Lung microvascular endothelial cell (primary cell): Measurements from ENCODE around the gene GRID2. TPM values are rescaled to one million over a fixed set of nuclear protein-coding genes. Genes with fewer than 3 reads are reported as not detected.
"Not testable (repeated sequence)": the region's sequence is repeated elsewhere in the genome, so short reads cannot be mapped to it uniquely, and the experiment has no call there.

ENCODE experiments used
- DNase-seq, 2 donors: peaks; one replicate each; pipeline versions ENCODE4 v3.0.0 to v3.0.0-alpha.2; 2010; ENCODE audit warnings: low read depth in 2 of 2
- total RNA-seq: library from RNA; depleted of rRNA; stranded (reverse); fragments of >200 nt; gene quantifications from 2 replicates; pipeline ENCODE4 v1.2.1, GENCODE V29; 2014

GRID2 gene
- total RNA-seq, 1 donor from 2014 or later: not detected

DNA sequence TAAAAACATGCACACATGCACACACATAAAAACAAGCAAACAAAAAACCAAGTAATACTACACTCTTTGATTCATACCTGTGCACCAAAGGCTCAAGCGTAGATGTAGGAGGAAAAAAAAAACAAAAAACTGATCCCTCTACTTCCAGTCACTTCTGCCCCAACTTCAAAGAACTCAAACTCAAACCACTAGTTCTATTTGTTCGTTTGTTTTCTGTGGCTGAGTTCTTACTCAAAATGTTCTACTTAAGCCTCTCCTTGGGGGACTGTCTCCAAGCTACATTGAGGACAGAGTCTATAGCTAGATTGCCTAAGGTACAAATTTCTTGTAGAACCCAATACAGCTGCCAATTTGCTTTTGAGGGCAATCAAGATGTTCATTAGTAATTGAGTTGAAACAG, 1353.8 kb downstream of the GRID2 start:
- no peak for DNase-seq

GRCh38 chr4:93658443-93658842, 1354.7 kb downstream of the GRID2 start:
- no peak for DNase-seq

DNA sequence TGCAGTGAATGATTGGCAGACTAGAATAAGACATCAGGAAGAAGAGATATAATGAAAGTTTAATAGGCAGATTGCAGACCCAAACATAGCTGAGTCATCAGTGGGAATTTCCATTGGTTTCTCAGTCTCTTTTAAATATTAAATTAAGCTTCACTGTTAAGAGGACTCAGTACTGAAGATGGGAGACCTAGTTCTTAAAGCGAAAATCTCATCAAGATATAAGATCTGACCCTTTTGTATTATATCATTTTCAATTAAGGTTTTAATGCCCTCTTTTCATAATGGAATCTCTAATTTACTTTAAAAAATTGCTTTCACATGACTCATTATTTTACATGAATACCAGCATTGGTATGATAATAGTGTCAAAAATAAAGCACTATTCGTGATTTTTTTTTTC, 1355.9 kb downstream of the GRID2 start:
- no peak for DNase-seq

DNA sequence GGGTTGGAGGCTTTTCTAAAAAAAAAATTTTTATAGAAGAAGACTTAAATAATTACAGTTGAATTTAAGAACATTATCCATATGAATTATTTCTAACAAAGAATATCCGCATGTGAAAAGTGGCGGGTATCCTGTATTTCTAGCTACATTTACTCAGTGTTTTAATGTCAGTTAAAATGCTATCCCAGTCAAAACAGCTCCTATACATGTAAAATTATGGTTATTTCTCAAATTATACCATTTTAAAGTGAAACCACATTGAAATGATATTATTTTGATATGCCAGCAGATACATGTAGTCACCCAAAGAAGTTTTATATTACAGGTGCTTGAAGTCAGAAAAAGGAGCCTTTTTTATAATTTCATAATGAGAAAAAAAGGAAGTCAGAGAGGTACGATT, 1356.3 kb downstream of the GRID2 start:
- DNase-seq: no peak

DNA sequence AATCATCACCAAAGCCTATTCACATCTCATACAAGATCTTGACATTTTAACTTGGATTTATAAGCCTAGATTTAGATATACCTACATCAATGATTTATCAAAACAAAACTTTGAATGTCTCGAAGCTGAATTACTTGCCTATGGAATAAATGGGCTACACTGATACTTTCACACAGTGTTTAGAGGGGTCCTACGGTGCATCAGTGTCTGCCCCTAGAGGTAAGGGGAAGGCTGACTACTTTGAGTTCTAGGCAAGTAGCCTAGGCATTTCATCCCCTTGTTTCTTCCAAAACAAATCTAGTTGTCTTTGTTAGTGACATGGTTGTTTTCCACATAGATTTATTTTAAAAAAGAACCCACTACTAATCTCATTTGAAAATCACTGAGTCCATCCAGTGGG, 1366.7 kb downstream of the GRID2 start:
- no peak for DNase-seq

- no peak for DNase-seq
Measured at GRCh38 chr4:93671093-93671492, 1367.3 kb downstream of the GRID2 start.

DNA sequence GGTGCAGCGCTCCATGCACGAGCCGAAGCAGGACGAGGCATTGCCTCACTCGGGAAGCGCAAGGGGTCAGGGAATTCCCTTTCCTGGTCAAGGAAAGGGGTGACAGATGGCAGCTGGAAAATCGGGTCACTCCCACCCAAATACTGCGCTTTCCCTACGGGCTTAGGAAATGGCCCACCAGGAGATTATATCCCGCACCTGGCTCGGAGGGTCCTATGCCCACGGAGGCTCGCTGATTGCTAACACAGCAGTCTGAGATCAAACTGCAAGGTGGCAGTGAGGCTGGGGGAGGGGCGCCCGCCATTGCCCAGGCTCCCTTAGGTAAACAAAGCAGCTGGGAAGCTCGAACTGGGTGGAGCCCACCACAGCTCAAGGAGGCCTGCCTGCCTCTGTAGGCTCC, 1373.2 kb downstream of the GRID2 start:
- DNase-seq: not testable (repeated sequence)

GRCh38 chr4:93684571-93684970, 1380.8 kb downstream of the GRID2 start:
- no peak for DNase-seq

DNA sequence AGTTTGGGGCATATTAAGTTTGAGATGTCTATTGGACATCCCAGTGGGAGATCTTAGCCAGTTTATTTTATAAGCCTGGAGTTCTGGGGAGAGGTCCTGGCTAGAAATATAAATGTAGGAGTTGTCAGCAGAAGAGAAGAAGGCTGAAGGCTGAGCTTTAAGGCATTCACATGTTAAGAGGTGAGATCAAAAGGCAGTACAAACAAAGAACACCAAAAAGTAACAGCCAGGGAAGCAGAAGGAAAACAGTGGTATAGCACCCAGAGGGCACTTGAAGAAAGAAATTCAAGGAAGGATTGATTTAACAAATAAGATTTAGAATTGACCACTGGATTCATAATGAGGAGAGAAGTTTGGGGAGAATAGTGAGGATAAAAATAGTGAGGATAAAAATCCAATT, 1383.5 kb downstream of the GRID2 start:
- no peak for DNase-seq

- DNase-seq: no peak
Measured at GRCh38 chr4:93688978-93689377, 1385.2 kb downstream of the GRID2 start.

DNA sequence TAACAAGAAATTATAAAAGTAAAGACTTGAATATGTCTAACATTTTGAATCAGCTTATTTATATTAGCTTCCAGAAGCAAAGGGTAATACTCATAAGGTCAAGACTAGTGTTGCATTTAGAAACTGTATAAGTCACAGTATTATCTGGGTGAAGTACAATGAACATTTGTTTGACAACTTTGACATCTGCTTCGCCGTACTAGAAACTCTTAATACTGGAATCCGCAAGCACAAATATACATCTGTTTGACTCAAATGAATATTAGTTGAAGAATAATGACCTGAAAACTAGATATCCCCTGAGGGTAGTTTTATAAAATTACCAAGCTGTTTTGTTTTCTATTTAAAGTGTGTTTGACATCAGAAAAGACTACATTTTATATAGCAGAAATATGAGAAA, 1389.4 kb downstream of the GRID2 start:
- DNase-seq: no peak

DNA sequence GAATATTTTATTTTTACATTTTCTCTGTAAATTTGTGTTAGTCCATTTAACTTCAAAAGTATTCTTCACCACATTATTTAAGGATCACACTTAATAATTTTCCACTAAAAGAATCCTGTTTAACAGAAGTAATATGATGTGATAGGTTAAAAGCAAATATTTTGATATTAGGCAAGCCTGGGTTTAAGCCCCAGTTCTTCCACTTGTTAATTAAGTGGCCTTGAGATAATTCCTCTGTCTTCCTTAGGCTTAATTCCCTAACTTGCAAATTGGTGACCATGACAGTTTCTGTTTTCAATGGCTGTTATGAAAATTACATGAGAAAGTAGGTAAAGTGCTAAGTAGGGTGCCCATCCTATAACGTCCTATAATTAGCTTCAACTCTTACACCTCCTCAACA, 1394.9 kb downstream of the GRID2 start:
- DNase-seq: no peak

DNA sequence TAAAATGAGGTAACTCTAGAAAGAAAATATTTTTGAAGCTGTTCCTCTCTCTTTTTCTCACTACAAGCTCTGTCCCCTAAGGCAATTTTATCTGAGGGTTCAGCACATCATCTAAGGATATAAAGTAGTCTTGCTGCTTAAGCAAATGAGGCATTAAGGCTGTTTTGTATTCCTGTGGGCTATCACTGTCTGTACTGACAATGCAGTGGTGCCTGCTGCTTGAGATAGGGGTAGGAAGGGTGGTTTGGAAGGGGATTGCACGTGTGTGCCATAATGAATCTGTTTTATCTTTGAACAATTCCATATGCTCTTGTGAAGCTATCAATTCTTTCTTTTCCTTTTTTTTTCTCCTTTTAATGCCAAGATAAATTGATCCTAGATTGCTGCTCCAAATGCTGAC, 1396.8 kb downstream of the GRID2 start:
- DNase-seq: no peak

DNA sequence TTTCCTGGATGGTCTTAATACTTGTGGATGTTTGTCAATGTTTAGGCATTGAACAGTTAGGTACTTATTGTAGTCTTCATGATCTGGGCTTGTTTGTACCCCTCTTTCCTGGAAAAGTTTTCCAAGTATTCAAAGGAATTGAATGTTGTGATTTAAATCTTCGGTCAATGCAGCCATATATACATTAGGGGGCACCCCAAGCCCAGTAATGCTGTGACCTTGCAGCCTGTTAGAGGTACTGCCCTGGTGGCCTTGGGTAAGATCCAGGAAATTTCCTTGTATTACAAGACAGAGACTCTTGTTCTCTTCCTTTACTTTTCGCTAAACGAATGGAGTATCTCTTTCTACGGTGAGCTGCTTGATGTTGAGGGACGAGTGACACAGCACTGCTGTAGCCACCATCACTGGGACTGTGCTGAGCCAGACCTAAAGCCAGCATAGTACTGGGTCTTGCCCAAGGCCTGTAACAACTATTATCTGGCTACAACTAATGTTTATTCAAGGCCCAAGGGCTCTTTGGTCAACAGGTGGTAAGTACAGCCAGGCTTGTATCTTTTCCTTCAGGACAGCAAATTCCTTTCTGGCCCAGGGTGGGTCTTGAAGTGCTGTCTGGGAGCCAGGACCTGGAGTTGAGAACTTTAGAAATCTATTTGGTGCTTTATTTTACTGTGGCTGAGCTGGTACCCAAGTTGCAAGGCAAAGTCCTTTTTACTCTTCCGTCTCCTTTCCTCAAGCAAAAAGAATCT, 1406.5 kb downstream of the GRID2 start:
- DNase-seq: no peak

GRCh38 chr4:93710847-93711430, 1407.2 kb downstream of the GRID2 start:
- no peak for DNase-seq

GRCh38 chr4:93718233-93718632, 1414.5 kb downstream of the GRID2 start:
- no peak for DNase-seq

DNA sequence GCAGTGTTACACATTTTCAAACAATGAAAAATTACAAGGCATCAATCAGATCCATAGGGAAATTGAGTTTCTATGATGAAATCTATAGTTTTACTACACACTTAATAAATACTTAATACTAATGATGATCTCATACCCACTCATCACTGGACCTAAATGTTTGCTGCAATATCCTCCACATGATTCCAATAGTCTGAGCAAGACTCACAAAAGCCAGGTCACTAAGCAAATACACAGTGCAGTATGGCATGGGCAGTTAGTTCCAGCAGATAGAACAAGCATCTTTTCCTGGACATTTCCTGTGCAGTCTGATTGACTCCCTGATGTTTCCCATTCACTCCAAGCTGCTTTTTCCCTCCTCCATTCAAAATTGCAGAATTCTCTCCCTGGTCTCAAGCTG, 1415.8 kb downstream of the GRID2 start:
- no peak for DNase-seq

- DNase-seq: no peak
Measured at GRCh38 chr4:93722446-93722845, 1418.7 kb downstream of the GRID2 start.

DNA sequence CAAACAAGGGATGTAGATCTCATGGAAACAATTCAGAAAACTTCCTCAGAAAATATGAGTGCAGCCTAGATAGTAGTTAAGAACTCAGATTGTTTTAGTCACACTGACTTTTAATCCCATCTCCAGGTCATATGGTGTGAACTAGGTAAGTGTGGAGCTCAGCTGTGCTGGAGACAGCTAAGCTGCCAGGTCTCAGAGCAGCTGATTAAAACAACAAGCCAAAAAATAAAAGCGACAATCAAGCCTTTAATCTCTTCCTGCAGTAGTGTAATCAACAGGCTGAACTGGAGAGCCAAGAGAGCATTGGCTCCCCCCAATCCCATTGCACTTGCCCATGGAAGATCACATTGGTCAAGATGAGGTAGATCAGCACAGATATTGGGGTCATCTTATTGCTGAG, 1426.5 kb downstream of the GRID2 start:
- no peak for DNase-seq

DNA sequence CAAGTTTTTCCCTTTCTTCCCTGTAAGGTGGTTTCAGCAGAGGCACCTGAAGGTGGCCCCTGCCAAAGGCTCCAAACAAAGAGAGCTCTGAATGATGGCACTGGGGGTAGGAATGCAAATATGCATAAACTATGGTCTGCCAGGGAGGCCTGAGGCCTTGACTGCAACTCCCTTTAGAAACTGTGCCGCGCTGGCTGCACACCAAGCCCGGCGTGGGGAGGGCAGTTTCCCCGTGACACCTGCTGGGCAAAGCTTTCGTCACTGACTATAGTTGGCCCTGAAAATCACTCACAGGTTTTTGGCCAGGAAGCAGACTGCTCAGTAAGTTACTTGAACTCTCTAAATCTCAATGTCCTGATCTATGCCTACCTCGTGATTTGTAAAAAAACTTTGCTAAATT, 1427.0 kb downstream of the GRID2 start:
- DNase-seq: no peak

GRCh38 chr4:93731456-93731855, 1427.7 kb downstream of the GRID2 start:
- DNase-seq: no peak

GRCh38 chr4:93732509-93732908, 1428.7 kb downstream of the GRID2 start:
- DNase-seq: no peak

DNA sequence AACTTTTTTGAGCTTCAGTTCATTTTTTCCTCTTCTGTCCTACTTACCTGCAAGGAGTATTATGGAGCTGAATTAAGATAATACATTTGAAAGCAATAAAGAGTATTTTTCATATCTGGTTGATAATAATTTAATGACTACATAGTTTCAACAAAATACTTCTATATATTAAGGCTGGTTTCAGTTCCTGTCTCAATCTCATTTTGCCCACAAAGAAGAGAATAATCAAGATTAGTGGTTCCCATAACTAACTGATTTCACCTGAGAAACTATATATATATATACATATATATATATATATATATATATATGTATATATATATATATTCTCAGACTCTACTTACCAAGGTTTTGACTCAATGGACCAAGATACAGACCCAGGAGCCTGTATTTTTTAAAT, 1437.1 kb downstream of the GRID2 start:
- DNase-seq: no peak

DNA sequence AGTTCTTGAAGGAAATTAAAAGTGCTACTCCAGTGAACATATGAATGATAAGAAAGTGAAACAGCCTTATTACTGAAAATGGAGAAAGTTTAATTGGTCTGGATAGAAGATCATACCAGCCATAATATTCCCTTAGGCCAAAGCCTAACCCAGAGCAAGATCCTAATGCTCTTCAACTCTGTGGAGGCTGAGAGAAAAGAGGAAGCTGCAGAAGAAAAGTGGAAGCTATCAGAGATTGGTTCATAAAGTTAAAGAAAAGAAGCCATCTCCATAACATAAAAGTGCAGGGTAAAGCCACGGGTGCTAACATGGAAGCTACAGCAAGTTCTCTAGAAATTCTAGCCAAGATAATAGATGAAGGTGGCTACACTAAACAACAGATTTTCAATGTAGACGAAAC, 1439.3 kb downstream of the GRID2 start:
- no peak for DNase-seq
